Thoracic aorta (tissue), 2 donors: Measurements from ENCODE around the gene CASKIN2. TPM values are rescaled to one million over a fixed set of nuclear protein-coding genes. Genes with fewer than 3 reads are reported as not detected.
A peak's percentile ranks its signal among the peaks of the same experiment; 100 is the strongest.
"Not testable (repeated sequence)": the region's sequence is repeated elsewhere in the genome, so short reads cannot be mapped to it uniquely, and the experiment has no call there.

ENCODE experiments used
- ATAC-seq: fragments of 150-250 bp; one replicate; pipeline ENCODE4 v1.8.0; 2017; ENCODE audit warnings: low read depth; ENCODE audit not compliant: insufficient number of reproducible peaks, low FRiP score
- DNase-seq: peaks from one replicate; pipeline ENCODE4 v3.0.0-alpha.2; 2020; ENCODE audit warnings: low spot score
- H3K27ac ChIP-seq, 2 donors: fragments of 200-600 bp; sonication (generic); 1 replicate in 1 of 2; 2 replicates in 1 of 2; pipeline ENCODE4 v1.5.1; 2016; ENCODE audit warnings: mild to moderate bottlenecking in 2 of 2, moderate library complexity in 2 of 2
- H3K27me3 ChIP-seq: fragments of 200-600 bp; sonication (generic); replicated peaks from 2 replicates; pipeline ENCODE4 v1.6.0; 2016; ENCODE audit warnings: mild to moderate bottlenecking; ENCODE audit not compliant: insufficient read depth
- H3K36me3 ChIP-seq: fragments of 200-600 bp; sonication (generic); one replicate; pipeline ENCODE4 v1.5.1; 2016
- H3K4me1 ChIP-seq, 2 donors: fragments of 200-600 bp; sonication (generic); 1 replicate in 1 of 2; 2 replicates in 1 of 2; pipeline versions ENCODE4 v1.5.1 to v1.6.0; 2016; ENCODE audit warnings: low read depth in 2 of 2, mild to moderate bottlenecking in 1 of 2; ENCODE audit not compliant: control insufficient read depth in 1 of 2
- H3K4me3 ChIP-seq: fragments of 200-600 bp; sonication (generic); 2 replicates; pipeline ENCODE4 v1.5.1; 2016; ENCODE audit warnings: mild to moderate bottlenecking
- H3K9me3 ChIP-seq: fragments of 200-600 bp; sonication (generic); 2 replicates; pipeline ENCODE4 v1.5.1; 2016
- CTCF ChIP-seq: fragments of 200-600 bp; sonication (generic); IDR thresholded peaks from one replicate; pipeline ENCODE4 v1.5.1; 2019; ENCODE audit warnings: antibody characterized with exemption
- total RNA-seq, 2 donors: library from RNA; depleted of rRNA; stranded (reverse); fragments of >200 nt; gene quantifications; one replicate each; pipeline versions ENCODE4 v1.1.0 to v1.2.3, GENCODE V29; 2016

CASKIN2 gene
- total RNA-seq, 2 donors from 2014 or later: 26.0 to 32.4 TPM

- H3K9me3 ChIP-seq: no peaks in the 10 kb centered on the region
- DNase-seq: peak; percentile 91
- peak within 1 kb of the TSS; percentile 91 to 92 for H3K27ac ChIP-seq
- H3K36me3 ChIP-seq: no peaks in the 10 kb centered on the region
- H3K4me1 ChIP-seq: peaks cover 16 to 38% of the 10 kb centered on the region in 2 donors
- no peak for TF ChIP-seq CTCF
- H3K4me3 ChIP-seq: peak within 1 kb of the TSS; percentile 89
- H3K27me3 ChIP-seq: no peaks in the 10 kb centered on the region
- peak; percentile 95 for ATAC-seq
Measured at GRCh38 chr17:75456417-75457046, 58.8 kb downstream of the CASKIN2 start, which contains the start of gene TMEM94. Gene TMEM94, plus strand, starts transcription at chr17:75456635. Its CDS starts 15,271 bp downstream, at chr17:75471906.

GRCh38 chr17:75456039-75456416 is 59.3 kb downstream of the CASKIN2 start:
- no peak for TF ChIP-seq CTCF

GRCh38 chr17:75454672-75455071 is 60.7 kb downstream of the CASKIN2 start:
- not testable (repeated sequence) for H3K4me3 ChIP-seq, H3K36me3 ChIP-seq, H3K27me3 ChIP-seq, DNase-seq, H3K9me3 ChIP-seq, ATAC-seq
- peaks cover 12 to 30% of the 10 kb centered on the region in 2 donors for H3K4me1 ChIP-seq
- peak overlapping the region in 1 of 2 donors; percentile 91 for H3K27ac ChIP-seq

More at GRCh38 chr17:75456039-75456416, 59.3 kb downstream of the CASKIN2 start:
- no peaks in the 10 kb centered on the region for H3K36me3 ChIP-seq
- DNase-seq (no peak), ATAC-seq (peak; percentile 12)
- H3K9me3 ChIP-seq: no peaks in the 10 kb centered on the region
- peaks cover 16 to 38% of the 10 kb centered on the region in 2 donors for H3K4me1 ChIP-seq
- peak overlapping the region; percentile 89 for H3K4me3 ChIP-seq
- no peaks in the 10 kb centered on the region for H3K27me3 ChIP-seq
- H3K27ac ChIP-seq: peak overlapping the region; percentile 91 to 92

- H3K27ac ChIP-seq: peak overlapping the region in 1 of 2 donors; percentile 91
- no peaks in the 10 kb centered on the region for H3K9me3 ChIP-seq
- no peak for ATAC-seq
- H3K36me3 ChIP-seq: no peaks in the 10 kb centered on the region
- H3K4me1 ChIP-seq: peaks cover 9 to 25% of the 10 kb centered on the region in 2 donors
- DNase-seq: no peak
- no peak for TF ChIP-seq CTCF
- H3K4me3 ChIP-seq: no peak overlapping the region
- no peaks in the 10 kb centered on the region for H3K27me3 ChIP-seq
Measured at GRCh38 chr17:75454193-75454592, 61.1 kb downstream of the CASKIN2 start.

GRCh38 chr17:75450270-75450669 is 65.1 kb downstream of the CASKIN2 start:
- no peaks in the 10 kb centered on the region for H3K36me3 ChIP-seq
- ATAC-seq (no peak), DNase-seq (no peak)
- no peaks in the 10 kb centered on the region for H3K9me3 ChIP-seq
- no peaks in the 10 kb centered on the region for H3K27me3 ChIP-seq
- peaks cover 0 to 8% of the 10 kb centered on the region in 2 donors for H3K4me1 ChIP-seq
- no peak overlapping the region for H3K4me3 ChIP-seq
- no peak for TF ChIP-seq CTCF
- no peak overlapping the region for H3K27ac ChIP-seq

Other genes with a start within 250 kb of the CASKIN2 start
- 10 to 100 TPM; 32.5 to 70.1 TPM for gene MIF4GD, start 244.3 kb downstream of the CASKIN2 start, total RNA-seq
- 10 to 100 TPM in 1 of 2 donors, 1 to 10 TPM in 1; 6.1 to 12.6 TPM for gene SLC25A19, start 226.1 kb downstream of the CASKIN2 start, total RNA-seq
- 100 to 1,000 TPM; 120 to 144 TPM for gene GRB2, start 109.9 kb downstream of the CASKIN2 start, total RNA-seq
- 10 to 100 TPM; 57.1 to 83.4 TPM for gene TMEM94, start 58.9 kb downstream of the CASKIN2 start, total RNA-seq
- gene TSEN54, start 991 bp upstream of the CASKIN2 start, total RNA-seq: 10 to 100 TPM; 17.1 to 48.6 TPM
- gene LLGL2, start 10.2 kb upstream of the CASKIN2 start, total RNA-seq: 10 to 100 TPM in 1 of 2 donors, 1 to 10 TPM in 1; 6.4 to 20.0 TPM
- gene MYO15B, start 72.3 kb upstream of the CASKIN2 start, total RNA-seq: 100 to 1,000 TPM; 103 to 151 TPM
- under 1 TPM; 0.27 to 0.28 TPM for gene SMIM5, start 117.9 kb upstream of the CASKIN2 start, total RNA-seq
- gene RECQL5, start 151.6 kb upstream of the CASKIN2 start, total RNA-seq: 10 to 100 TPM; 12.6 to 29.9 TPM
- gene SAP30BP, start 151.8 kb upstream of the CASKIN2 start, total RNA-seq: 10 to 100 TPM; 65.1 to 70.4 TPM
- gene ITGB4, start 205.9 kb upstream of the CASKIN2 start, total RNA-seq: 10 to 100 TPM; 11.6 to 21.1 TPM
- 10 to 100 TPM; 29.6 to 58.3 TPM for gene GALK1, start 249.7 kb upstream of the CASKIN2 start, total RNA-seq